Measurements from ENCODE around the gene IL10.

DNA sequence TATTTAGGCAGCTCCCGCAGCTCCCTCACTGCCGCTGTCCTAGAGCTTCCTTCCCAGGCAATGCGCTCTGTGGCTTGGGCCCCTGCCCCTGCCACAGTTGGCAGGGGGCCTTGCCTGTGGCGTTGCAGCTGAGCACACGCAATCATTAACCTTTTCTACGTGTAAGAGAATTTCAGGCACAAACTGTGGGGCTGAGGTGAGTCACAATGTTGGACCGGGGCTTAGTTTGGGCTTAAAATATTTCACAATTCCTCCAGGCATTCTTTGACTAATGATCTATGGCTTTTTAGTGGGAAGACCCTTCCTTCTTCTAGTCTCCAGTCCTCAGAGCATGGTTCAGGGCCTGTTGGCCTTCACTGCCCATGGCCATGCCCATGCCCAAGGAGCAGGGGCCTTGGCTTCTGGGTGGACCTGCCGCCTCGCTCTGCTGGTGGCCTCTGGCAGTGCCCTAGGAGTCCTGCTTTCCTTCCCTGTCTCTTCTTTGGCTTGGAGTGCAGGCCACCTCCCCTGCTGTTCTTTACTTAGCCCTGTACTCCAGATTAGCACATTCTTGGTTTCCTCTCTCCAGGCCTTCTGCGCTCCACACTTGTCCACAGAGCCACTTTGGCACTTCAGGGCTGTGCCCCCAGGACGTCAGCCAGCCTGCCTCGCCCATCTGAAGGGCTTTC lies 48.4 kb downstream of the IL10 start:
- TF ChIP-seq, protein P1, sequence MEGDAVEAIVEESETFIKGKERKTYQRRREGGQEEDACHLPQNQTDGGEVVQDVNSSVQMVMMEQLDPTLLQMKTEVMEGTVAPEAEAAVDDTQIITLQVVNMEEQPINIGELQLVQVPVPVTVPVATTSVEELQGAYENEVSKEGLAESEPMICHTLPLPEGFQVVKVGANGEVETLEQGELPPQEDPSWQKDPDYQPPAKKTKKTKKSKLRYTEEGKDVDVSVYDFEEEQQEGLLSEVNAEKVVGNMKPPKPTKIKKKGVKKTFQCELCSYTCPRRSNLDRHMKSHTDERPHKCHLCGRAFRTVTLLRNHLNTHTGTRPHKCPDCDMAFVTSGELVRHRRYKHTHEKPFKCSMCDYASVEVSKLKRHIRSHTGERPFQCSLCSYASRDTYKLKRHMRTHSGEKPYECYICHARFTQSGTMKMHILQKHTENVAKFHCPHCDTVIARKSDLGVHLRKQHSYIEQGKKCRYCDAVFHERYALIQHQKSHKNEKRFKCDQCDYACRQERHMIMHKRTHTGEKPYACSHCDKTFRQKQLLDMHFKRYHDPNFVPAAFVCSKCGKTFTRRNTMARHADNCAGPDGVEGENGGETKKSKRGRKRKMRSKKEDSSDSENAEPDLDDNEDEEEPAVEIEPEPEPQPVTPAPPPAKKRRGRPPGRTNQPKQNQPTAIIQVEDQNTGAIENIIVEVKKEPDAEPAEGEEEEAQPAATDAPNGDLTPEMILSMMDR (IDR thresholded peaks at IDR 0.05), result peak in 2 of 12 donors; percentile 4 to 25
- peak in 1 of 2 donors; percentile 41 for TF ChIP-seq POLR2A (IDR thresholded peaks at IDR 0.05)

Measured in heart left ventricle (tissue), 13 donors.